Measurements from ENCODE around the gene MYOF.
"Not testable (repeated sequence)": the region's sequence is repeated elsewhere in the genome, so short reads cannot be mapped to it uniquely, and the experiment has no call there.

The MYOF gene

DNA sequence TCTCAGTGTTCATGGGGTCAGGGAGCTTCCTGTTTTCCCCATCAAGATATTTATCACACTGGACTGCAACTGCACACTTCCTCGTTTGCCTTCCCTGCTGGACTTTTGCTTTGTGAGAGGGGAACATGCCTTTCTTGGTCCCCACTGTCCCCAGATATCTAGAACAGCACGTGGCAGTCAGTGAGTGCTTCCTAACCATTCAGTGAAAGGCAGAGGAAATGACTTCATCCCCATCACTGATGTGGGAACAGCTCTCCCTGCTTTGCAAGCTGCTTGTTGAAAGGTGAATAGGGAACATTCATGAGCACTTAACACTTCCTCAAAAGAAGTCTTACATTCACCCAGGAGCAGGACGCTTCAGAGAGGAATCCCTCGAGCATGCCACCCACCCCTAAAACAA is 135.4 kb downstream of the MYOF start:
- DNase-seq (ENCODE audit: low spot score): peak; percentile 56

DNA sequence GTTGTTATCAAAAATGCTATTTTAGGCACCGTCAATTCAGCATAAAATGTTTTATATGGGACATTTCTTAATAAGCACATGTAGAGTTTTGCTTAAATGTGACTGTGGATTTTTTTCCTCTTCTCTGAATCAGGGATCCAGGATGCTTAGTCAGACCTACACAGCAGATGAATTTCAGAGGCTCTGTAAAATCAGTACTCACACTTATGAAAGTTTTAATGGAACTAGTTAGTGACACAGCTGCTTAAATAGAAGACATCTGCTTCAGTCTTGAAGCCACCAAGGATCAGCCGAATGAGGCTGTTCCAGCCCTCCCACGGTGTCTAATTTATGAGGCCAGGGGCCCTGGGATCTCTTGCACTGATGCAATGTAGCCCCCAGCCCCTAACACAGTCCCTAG is 136.0 kb downstream of the MYOF start:
- DNase-seq (ENCODE audit: low spot score): no peak

DNA sequence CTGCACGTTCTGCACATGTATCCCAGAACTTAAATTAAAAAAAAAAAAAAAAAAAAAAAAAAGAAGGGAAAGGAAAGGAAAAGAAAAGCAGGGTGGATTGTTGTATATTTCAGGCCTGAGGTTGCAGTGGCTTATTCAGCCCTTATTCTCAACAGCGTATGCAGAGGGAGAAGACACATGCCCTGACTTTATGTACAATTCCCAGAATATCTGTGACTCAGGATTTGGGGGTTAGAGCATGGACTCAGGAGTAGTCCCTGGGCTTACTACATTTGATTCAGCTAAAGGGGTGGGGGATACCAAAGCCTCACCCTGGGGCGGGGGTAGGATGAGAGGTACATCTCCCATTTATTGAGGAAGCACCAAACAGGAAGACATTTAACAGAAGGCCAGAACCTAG is 137.4 kb downstream of the MYOF start:
- DNase-seq (ENCODE audit: low spot score): no peak

DNA sequence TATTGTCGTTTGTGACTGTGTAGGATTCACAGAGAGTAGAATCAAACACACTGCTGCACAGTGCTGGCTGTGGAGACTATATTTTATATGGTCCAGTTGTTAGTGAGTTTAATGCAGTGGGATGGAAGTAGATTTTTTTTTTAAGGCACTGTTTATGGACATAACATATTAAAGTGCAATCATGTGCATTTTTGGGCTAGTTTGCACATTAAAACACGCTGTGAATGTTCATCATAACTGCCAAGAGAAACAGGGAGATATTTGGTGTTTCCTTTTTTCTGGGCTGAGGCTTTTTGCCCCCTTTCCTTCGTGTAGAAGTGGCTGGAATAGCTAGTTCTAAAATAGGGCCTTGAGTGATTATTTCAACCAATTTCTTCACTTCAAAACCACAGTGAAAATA is 139.2 kb downstream of the MYOF start:
- DNase-seq (ENCODE audit: low spot score): no peak

DNA sequence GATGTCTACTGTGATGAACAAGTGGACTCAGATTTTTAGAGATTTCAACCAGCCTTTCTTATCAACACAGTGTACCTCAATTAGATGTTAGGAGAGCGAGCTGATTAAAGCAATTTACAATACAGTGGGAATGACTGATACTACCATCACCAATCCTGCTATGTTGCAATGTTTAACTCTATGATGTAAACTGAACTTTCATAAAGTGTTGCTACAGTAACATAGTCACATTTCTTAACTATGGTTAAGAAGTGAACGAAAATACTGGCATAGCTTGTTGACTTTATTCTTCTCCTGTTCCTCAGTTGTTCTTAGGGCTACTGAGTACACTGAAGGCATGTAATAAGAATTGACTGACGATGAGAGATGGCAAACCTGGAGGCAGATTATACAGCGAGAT is 139.8 kb downstream of the MYOF start:
- no peak for DNase-seq (ENCODE audit: low spot score)

DNA sequence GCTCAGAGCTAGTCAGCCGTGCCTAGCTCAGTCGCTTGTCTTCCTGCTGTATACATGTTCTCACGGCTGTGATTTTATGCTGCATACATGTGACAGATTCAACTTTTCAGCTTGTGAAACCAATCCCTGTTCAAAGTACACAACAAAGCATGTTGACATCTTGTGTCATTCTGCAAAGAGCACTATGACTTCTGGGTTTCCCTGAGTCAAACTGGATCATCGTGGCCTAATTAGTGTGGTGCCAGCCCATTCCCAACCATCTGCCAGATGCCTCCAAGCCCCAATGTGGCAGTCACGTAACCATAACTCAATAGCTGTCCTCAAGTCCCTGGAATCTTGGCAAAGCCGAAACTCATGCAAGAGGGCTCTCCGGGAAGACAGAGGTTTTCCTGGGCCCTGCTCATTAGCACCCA is 144.8 kb downstream of the MYOF start:
- no peak for DNase-seq (ENCODE audit: low spot score)

DNA sequence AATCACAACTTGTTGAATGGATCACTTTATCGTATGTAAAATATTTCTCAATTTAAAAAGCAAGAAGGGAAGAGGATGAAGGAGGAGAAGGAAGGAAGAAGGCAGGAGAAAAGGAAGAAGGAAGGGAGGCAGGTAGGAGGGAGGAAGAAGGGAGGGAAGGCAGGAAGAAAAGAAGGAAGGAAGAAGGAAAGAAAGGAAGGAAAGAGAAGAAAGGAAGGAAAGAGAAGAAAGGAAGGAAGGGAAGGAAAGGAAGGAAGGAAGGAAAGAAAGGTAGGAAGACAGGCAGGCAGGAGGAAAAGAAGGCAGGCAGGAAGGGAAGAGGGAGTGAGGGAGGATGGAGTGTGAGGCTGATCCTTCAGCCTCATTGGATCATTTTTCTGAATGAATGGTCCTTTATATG is 145.5 kb downstream of the MYOF start:
- DNase-seq (ENCODE audit: low spot score): no peak

DNA sequence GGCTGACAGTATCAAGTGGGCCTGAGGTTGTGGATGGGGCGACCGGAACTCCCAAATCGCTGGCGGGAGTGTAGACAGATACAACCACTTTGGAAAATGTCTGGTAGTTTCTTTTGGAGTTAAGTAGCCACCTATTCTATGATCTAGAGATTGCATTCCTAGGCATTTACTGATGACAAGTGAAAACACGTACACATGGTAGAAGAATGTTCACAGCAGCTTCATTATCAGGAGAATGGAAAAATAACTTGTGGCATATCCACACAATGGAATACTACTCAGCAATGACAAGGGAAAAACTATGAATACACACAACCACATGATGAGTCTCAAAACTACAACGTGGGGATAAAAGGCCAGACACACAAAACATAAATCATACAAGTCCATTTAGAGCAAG is 146.0 kb downstream of the MYOF start:
- DNase-seq (ENCODE audit: low spot score): no peak

DNA sequence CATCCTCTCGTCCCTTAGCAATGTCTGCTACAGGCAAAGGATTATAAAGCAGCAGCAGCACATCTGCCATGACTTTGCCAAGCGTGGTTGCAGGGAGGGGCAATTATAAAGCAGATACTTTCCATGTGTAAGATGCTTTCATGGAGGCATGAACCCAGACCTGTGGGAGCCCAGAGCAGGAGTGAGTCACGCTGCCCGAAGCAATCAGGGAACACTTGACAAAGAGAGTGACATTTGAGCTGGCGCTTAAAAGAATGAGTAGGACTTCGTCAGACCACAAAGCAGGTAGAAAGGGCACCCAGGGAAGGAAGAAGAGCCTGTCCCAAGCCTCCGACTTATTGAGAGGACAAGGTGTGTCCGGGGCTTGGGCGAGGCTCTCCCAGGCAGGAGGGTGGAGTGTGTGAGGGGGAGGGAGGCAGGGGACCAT is 147.2 kb downstream of the MYOF start:
- DNase-seq (ENCODE audit: low spot score): no peak

DNA sequence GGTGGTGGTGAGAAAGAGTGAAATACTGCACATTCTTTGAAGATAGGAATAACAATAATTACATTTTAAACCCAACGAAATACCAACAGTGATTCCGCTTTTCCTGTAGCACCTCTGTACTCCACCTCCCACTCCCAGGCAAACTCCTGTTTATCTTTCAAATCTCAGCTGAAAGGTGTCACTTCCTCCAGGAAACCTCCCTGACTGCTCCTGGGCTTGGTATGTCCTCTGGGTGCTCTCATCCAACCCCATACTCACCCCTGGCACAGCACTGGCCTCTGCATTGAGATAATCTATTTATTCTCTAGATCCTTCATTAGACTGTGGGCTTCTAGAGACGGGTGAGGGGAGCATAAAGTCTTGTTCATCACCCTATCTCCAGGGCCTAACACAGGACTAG is 148.0 kb downstream of the MYOF start:
- no peak for DNase-seq (ENCODE audit: low spot score)

DNA sequence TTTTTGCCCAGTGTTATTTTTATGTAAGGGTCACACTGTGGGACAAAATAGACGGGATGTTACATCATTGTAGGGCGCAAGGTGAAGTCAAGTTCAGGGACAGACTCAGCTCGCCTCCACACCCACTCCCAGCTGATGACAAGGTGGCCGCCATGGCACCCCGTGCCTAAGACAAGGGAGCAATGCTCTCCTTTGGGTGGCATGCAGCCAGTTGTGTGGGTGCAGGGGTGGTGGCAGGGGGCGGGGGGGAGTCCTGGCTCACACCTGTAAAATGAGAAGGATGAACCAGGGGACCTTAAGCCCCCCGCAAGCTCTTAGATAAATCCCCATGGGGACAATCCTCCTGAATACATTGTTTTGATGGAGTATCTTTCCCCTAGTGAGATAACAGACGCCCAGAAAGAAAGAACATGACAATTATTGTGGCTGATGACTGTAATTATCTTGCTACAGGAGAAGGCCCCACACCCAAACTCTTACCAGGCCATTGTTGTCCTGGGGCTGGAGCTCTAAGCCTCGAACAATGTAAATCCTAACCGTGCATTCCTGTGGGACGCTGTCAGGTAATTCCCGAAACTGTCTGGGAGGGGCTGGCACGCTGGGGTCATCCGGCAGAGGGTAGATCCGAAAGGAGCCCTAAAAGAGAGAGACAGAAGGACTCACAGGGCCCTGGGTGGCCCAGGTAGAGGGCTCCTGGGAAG is 148.7 kb downstream of the MYOF start:
- no peak for DNase-seq (ENCODE audit: low spot score)

DNA sequence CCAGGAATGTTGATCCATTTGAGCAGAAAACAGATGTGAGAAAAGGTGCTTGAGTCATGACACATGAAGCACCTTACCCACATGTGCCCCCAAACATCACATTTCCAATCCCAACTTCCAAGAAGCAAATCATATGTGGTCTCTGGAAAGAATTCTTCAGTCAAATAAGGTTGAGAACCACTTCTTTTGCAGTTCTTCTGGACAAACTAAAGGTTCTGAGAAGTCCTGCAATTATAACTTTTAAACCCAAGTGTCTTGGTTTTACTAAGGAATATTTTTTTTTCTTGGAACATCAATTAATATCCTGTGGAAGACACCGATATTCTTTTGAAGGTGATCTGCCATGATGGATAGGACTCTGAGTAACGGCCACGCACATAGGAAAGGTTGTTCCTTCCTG is 151.3 kb downstream of the MYOF start:
- DNase-seq (ENCODE audit: low spot score): no peak

DNA sequence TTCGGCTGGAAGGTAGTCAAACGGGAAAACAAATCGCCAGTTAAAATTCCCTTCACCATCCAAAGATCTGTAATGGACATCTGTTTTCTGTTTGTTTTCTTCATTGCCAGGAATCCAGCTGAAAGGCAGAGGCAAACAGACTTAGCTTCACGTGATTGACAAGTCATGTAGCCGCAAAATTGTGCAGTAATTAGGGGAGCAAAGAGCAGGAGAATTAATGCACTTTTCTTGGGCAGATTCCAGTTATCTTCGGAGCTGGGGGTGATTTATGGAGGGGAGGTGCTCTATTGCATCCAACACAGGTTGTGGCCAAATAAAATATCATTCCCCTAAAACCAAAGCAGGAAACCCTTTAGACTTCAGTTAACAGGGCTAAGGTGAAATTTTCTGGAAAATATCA is 162.2 kb downstream of the MYOF start:
- DNase-seq (ENCODE audit: low spot score): no peak

DNA sequence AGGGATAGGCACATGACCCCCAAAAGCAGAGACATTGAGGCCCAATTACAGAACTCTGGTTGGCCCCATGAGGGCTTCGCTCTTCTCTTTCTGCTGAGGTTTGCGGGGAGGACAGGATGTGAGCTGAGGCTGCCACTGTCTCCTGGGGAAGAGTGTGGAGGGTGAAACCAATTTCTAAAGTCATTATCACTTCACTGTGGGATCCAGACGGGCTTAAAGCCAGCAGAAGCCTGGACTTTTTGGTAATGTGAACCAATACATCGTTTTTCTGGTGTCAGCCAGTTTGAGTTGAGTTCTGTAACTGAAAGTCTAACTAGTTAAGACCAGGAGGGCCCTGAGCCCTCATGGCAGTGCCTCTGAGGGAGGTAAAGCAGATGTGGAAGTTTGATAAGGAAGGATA is 163.0 kb downstream of the MYOF start:
- DNase-seq (ENCODE audit: low spot score): no peak

DNA sequence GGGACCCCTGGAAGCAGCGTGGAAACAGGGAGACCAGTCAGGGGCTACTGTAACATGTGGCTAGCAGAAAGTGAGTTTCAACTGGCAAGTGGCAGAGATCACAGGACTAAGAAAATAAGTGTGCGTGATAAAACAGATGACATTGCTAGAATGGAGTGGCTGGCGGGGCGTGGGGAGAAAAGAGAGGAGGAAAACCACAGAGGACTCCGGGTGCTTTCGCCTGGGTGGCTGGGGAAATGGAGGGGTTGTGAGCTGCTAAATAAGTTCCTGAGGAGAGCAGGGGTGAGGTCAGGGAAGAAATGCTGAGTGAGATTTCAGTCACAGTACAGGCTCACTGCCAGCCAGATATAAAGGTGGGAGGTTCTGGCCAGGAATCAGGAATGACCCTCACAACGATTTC is 166.9 kb downstream of the MYOF start:
- DNase-seq (ENCODE audit: low spot score): no peak

DNA sequence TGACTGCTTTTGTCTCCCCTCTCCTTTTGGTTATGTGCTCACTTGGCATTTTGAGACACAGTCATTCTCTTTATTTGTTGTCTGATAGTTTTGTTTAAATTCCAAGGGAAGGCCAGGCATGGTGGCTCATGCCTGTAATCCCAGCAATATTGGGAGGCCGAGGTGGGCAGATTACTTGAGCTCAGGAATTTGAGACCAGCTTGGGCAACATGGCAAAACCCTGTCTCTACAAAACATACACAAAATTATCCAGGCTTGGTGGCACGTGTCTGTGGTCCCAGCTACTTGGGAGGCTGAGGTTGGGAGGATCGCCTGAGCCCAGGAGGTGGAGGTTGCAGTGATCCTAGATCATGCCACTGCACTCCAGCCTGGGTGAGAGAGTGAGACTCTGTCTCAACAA is 167.5 kb downstream of the MYOF start:
- DNase-seq (ENCODE audit: low spot score): not testable (repeated sequence)

DNA sequence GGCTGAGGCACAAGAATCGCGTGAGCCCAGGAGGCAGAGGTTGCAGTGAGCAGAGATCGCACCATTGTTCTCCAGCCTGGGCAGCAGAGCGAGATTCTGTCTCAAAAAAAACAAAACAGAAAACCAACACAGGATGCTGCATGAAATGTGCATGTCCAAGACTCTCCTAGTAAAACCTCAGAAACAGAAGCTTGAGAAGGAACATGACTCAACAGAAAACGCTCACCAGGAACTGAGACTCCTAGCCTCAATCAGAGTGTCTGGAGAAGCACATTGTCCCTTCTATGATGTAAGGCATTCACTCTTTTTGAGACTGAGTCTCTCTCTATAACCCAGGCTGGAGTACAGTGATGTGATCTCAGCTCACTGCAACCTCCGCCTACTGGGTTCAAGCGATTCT is 168.3 kb downstream of the MYOF start:
- no peak for DNase-seq (ENCODE audit: low spot score)

DNA sequence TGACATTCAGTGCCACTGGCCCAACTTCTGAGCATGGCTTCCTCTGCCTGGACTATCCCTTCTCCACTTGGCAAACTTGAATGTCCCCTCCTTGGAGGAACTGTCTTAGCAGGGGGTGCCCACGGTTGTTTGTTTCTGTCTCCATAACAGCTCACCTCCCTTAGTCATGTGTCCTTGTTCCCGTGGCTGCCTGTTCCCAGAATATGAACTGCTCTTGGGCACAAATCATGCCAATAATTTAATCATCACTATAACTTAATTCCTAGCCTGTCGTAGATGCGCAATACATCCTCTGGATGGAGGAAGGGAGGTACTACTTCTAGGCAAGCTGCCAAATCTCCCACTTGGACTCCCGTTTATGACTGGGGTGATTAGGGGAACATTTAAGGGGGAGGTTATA is 173.1 kb downstream of the MYOF start:
- no peak for DNase-seq (ENCODE audit: low spot score)

DNA sequence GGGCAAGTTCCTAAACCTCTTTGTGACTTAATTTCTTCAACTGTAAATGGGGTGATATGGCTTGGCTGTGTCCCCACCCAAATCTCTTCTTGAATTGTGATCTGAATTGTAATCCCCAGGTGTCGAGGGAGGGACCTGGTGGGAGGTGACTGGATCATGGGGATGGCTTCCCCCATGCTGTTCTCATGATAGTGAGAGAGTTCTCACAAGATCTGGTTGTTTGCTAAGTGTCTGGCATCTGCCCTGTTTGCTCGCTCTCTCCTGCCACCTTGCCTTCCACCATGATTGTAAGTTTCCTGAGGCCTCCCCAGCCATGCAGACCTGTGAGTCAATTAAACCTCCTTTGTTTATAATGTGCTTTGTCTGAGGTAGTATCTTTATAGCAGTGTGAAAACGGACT is 177.0 kb downstream of the MYOF start:
- DNase-seq (ENCODE audit: low spot score): no peak

DNA sequence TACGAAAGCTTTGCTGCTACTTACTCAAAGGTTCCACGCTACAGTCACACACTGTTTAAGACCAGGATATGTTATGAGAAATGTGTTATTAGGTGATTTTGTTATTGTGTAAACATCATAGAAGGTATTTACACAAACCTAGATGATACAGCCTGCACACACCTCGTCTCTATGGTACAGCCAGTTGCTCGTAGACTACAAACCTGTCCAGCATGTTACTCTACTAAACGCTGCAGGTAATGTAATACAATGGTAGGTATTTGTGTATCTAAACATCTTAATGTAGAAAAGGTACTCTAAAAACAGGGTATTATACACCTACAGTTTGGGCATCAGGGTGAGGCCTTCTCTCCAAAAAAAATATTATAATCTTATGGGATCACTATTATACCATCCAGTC is 181.2 kb downstream of the MYOF start:
- no peak for DNase-seq (ENCODE audit: low spot score)

DNA sequence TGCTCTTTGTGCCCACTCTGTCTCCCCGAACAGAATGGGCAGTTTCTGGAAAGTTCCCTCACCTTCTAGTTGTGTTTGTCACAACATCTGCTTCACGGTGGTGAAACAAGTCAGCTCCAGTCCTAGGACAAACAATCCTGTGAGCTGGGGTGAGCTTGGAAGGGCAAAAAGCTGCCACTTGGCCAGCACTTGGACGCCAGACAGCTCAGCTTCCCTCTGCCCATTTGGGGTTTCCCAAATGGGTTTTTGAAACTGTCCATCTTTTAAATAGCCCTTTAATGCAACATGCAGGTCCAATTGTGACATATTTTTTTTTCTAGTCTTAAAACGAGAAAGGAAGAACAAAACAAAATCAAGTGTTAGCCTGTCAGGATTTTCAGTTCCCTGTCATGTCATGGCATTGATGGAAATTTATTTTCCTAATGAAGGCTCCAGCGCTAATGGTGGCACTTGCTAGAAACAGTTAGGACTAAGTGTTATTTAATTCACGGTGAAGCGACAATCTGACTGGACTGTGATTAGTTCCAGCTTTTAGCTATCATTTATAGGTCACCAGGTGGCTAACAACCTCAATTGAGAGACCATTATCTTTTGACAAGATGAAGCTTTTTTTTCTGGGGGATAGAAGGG is 181.7 kb downstream of the MYOF start:
- no peak for DNase-seq (ENCODE audit: low spot score)

DNA sequence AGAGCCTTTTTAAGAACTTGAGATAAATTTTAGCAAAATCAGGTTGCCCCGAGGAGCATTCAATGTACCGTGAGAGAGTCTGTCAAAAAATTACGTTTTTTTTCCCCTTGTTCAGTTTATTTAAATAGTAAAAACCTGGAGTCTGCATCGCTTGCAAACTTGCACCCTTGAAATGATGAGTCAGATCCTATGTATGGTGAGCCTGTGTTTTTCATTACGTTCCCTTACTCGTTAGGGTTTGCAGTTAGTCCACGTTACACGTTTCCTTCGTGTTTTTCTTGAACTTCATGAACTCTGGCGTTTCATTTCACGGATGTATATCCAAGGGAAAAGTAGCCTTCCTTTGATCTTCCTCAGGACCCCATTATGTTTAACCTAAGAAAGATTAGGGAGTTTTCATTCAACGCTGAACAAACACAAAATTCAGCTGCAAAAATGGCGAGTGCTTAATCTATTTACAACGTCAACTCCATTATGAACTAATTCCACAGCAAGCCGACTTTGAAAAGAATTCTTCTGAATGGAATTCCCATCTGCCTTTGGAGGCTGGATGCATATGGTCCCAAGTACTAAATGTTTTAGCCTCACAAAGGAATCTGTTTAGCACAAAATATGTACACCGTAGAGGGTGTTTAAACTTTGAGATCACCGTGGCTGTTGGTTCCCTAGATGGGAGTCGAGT is 182.4 kb downstream of the MYOF start:
- no peak for DNase-seq (ENCODE audit: low spot score)

DNA sequence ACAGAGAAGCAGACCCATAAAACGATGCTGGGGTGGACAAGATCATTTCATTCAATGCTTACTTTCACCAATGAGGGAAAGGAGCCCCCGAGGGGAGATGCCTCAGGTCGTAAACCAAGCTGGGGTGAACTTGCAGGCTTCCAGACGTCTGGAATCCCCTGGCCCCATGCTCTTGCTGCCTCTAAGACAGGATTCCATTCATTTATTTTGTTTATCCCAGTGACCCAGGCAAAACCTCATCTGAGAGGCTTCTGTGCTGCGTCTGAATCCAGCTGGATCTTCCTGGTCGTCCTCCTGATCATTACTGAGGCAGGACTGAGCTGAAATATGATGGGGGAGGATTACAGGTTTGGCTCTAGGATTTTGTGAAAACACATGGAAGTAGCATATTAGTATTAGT is 182.9 kb downstream of the MYOF start:
- no peak for DNase-seq (ENCODE audit: low spot score)

DNA sequence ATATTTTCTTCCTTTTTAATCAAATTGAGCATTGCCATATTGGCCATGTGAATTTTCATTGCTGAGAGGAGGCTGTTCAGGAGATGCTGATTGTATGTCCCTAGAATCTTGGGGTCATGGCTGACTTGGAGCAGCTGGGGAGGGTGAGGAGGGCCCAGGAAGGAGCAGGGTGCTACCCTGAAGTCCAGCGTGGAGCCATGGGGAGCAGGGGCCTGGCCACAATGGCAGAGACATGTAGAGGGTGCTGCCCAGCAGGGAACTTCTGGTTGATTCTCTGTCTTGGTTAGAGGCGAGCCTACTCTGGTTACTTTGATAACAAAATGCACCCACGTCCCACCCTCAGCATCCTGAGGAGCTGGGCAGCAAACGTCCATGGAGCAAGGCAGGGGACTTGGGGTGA is 186.0 kb downstream of the MYOF start:
- DNase-seq (ENCODE audit: low spot score): no peak

All from pons (tissue), 1 donor.